Loucy (cell line): ENCODE data around the gene C16orf90.

ENCODE experiments used
- EZH2phosphoT487 ChIP-seq: fragments of 200-600 bp; IDR thresholded peaks from 2 replicates; pipeline ENCODE4 v1.6.1; 2018; ENCODE audit warnings: antibody characterized with exemption, mild to moderate bottlenecking, moderate library complexity, borderline replicate concordance
- TF ChIP-seq, protein P1 (sequence below): fragments of 200-600 bp; sonication (generic); conservative IDR thresholded peaks from 2 replicates; pipeline ENCODE4 v1.5.1; 2014; ENCODE audit warnings: mild to moderate bottlenecking, antibody characterized with exemption, low read length

DNA sequence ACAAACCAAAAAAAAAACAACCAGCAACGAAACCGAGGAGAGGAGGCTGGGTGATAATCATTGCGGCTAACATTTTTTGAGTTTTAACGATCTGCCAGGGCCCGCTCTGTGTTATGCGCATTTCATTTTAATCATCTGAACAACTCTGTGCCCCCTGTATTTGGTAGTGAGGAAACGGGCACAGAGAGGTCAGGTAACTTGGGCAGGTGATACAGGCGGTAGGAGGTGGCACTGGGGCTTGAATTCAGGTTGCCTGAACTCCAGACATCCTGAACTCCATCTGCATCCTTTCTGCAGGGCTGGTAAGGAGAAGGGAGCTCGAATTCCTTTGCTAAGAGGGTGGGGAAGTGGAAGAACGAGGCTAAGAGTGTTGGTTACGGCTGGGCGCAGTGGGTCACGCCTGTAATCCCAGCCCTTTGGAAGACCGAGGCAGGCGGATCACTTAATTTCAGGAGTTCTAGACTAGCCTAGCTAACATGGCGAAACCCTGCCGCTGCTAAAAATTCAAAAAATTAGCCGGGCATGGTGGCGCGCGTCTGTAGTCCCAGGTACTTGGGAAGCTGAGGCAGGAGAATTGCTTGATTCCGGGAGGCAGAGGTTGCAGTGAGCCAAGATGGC lies 6.6 kb upstream of the C16orf90 start:
- TF ChIP-seq, protein P1, sequence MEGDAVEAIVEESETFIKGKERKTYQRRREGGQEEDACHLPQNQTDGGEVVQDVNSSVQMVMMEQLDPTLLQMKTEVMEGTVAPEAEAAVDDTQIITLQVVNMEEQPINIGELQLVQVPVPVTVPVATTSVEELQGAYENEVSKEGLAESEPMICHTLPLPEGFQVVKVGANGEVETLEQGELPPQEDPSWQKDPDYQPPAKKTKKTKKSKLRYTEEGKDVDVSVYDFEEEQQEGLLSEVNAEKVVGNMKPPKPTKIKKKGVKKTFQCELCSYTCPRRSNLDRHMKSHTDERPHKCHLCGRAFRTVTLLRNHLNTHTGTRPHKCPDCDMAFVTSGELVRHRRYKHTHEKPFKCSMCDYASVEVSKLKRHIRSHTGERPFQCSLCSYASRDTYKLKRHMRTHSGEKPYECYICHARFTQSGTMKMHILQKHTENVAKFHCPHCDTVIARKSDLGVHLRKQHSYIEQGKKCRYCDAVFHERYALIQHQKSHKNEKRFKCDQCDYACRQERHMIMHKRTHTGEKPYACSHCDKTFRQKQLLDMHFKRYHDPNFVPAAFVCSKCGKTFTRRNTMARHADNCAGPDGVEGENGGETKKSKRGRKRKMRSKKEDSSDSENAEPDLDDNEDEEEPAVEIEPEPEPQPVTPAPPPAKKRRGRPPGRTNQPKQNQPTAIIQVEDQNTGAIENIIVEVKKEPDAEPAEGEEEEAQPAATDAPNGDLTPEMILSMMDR: no peak
- no peak for TF ChIP-seq EZH2phosphoT487
